Measurements from ENCODE around the gene NOX4.
"Not testable (repeated sequence)": the region's sequence is repeated elsewhere in the genome, so short reads cannot be mapped to it uniquely, and the experiment has no call there.

DNA sequence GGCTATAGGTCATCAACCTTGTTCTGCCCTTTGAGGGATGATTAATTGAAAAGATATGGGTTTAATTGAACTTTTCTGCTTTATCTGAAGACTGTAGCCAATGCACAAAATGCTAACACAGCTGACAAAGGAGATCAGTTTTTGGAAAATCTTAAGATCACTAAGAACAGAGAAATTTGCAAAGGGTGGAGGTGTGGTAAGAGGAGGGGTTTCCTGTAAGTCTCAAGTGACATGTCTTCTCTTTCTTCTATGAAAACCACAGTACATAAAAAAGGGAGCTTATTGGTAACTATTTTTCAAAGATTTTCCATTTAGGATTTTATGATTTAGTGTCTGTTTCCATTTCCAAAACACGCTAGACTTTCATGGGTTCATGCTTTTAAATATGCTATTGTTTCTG is 204.6 kb downstream of the NOX4 start:
- TF ChIP-seq FOXK2 (IDR thresholded peaks at IDR 0.05); SP1 (IDR thresholded peaks at IDR 0.05); ELF4 (IDR thresholded peaks at IDR 0.05); HDGF (IDR thresholded peaks at IDR 0.05; ENCODE audit: borderline replicate concordance); FOXA1 (IDR thresholded peaks at IDR 0.05); CTBP1 (IDR thresholded peaks at IDR 0.05; ENCODE audit: borderline replicate concordance); TARDBP (IDR thresholded peaks at IDR 0.05); BHLHE40 (IDR thresholded peaks at IDR 0.05; ENCODE audit: borderline replicate concordance): not testable (repeated sequence)
